ENCODE measurements around the gene CDH4. TPM values are rescaled to one million over a fixed set of nuclear protein-coding genes. Genes with fewer than 3 reads are reported as not detected.

The CDH4 gene
- total and polyA plus RNA-seq, 11 donors, result 0.04 to 0.54 (median 0.08) TPM; not detected in 1

GRCh38 chr20:61502433-61502832 is 250.4 kb downstream of the CDH4 start:
- Histone ChIP-seq H3K4me3 (no peak overlapping the region), H3K9me3 (no peaks in the 10 kb centered on the region), H3K27ac (no peak overlapping the region), H3K36me3 (no peaks in the 10 kb centered on the region), H3K27me3 (peaks cover 0 to 10% (median 0%) of the 10 kb centered on the region in 9 donors), H3K4me1 (peaks cover 0 to 6% (median 0%) of the 10 kb centered on the region in 12 donors)
- 91 to 96% (median 94%) methylated on average over 4 of the region's 4 CpGs for WGBS, 4 donors
- no peak for ATAC-seq
- intact Hi-C loops (cut with DNase I), result no loop called here
- DNase-seq, result no peak
- no peak for TF ChIP-seq POLR2A (IDR thresholded peaks at IDR 0.05)

- Histone ChIP-seq H3K27ac (no peak overlapping the region), H3K4me3 (no peak overlapping the region), H3K36me3 (no peaks in the 10 kb centered on the region), H3K4me1 (peaks cover 0 to 7% (median 0%) of the 10 kb centered on the region in 12 donors), H3K9me3 (no peaks in the 10 kb centered on the region), H3K27me3 (peaks cover 0 to 10% (median 0%) of the 10 kb centered on the region in 9 donors)
- DNase-seq (no peak), ATAC-seq (no peak)
- TF ChIP-seq CTCF (IDR thresholded peaks at IDR 0.05), result no peak
- no peak for TF ChIP-seq POLR2A (IDR thresholded peaks at IDR 0.05)
- intact Hi-C loops (cut with DNase I), result no loop called here
- 67 to 83% (median 75%) methylated on average over 7 of the region's 7 CpGs for WGBS, 4 donors
Measured at GRCh38 chr20:61503106-61503505, 251.0 kb downstream of the CDH4 start.

- DNase-seq (no peak), ATAC-seq (no peak)
- H3K4me3 ChIP-seq, result no peak overlapping the region
- no peaks in the 10 kb centered on the region for H3K36me3 ChIP-seq
- H3K9me3 ChIP-seq, result no peaks in the 10 kb centered on the region
- H3K27ac ChIP-seq, result no peak overlapping the region
- peaks cover 0 to 18% (median 0%) of the 10 kb centered on the region in 9 donors for H3K27me3 ChIP-seq
- TF ChIP-seq POLR2A (IDR thresholded peaks at IDR 0.05), result no peak
- TF ChIP-seq CTCF (IDR thresholded peaks at IDR 0.05), result no peak
- WGBS, 4 donors, result 77 to 84% (median 79%) methylated on average over 7 to 8 of the region's 8 CpGs
- H3K4me1 ChIP-seq, result peaks cover 0 to 7% (median 0%) of the 10 kb centered on the region in 12 donors
- intact Hi-C loops (cut with DNase I), result no loop called here
Measured at GRCh38 chr20:61505508-61505907, 253.4 kb downstream of the CDH4 start.

- ATAC-seq (no peak), DNase-seq (no peak)
- no peaks in the 10 kb centered on the region for H3K36me3 ChIP-seq
- intact Hi-C loops (cut with DNase I), result no loop called here
- 77 to 84% (median 78%) methylated on average over 11 of the region's 11 CpGs for WGBS, 4 donors
- H3K4me1 ChIP-seq, result peaks cover 0 to 7% (median 0%) of the 10 kb centered on the region in 12 donors
- H3K27ac ChIP-seq, result no peak overlapping the region
- TF ChIP-seq POLR2A (IDR thresholded peaks at IDR 0.05) (no peak), CTCF (IDR thresholded peaks at IDR 0.05) (no peak)
- H3K9me3 ChIP-seq, result no peaks in the 10 kb centered on the region
- H3K27me3 ChIP-seq, result peaks cover 0 to 18% (median 0%) of the 10 kb centered on the region in 9 donors
- no peak overlapping the region for H3K4me3 ChIP-seq
Measured at GRCh38 chr20:61507778-61508177, 255.7 kb downstream of the CDH4 start.
